ENCODE results near the gene LTA4H.

DNA sequence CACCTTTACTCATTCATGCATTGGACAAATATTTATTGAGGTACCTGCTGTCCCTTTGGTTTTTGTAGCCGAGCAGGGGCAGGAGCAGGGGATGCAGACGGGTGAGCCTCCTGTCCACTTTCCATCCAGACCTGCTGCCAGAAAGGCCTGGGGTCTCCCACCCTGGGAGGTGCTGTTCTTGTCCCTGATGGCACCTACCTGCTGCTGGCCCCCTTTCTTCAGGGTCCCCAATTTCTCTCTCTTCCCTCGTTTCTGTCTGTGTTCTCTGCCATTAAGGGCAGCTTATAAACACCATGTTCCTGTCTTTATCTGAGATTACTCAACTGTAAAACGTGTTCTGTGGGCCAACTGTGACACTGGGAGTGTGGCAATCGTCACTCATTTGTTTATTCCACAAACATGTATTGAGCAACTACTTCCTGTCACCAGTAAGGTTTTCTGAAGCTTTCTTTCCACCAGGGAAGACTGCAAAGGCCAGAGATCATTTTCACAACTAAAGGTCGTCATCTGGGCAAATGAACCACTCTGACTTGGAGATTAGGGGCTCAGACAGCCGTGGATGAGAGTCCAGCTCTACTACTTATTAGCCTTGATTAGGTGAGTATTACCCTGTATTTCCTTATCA is 39.2 kb downstream of the LTA4H start, which contains the start of gene HAL:
- TF ChIP-seq POLR2A (IDR thresholded peaks at IDR 0.05), result no peak
- TF ChIP-seq, protein P1, sequence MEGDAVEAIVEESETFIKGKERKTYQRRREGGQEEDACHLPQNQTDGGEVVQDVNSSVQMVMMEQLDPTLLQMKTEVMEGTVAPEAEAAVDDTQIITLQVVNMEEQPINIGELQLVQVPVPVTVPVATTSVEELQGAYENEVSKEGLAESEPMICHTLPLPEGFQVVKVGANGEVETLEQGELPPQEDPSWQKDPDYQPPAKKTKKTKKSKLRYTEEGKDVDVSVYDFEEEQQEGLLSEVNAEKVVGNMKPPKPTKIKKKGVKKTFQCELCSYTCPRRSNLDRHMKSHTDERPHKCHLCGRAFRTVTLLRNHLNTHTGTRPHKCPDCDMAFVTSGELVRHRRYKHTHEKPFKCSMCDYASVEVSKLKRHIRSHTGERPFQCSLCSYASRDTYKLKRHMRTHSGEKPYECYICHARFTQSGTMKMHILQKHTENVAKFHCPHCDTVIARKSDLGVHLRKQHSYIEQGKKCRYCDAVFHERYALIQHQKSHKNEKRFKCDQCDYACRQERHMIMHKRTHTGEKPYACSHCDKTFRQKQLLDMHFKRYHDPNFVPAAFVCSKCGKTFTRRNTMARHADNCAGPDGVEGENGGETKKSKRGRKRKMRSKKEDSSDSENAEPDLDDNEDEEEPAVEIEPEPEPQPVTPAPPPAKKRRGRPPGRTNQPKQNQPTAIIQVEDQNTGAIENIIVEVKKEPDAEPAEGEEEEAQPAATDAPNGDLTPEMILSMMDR (IDR thresholded peaks at IDR 0.05), result no peak
